Calu3 (cell line): ENCODE results near the gene ECSIT. TPM values are rescaled to one million over a fixed set of nuclear protein-coding genes. Genes with fewer than 3 reads are reported as not detected.

ENCODE experiments used
- BruUV-seq: library from RNA; stranded (reverse); fragments of 400-500 nt; replicated peaks from 2 replicates; lab custom pipeline; 2021; lab: Mats Ljungman, UMichigan
- CTCF ChIA-PET: fragments of 300-600 bp; sonication (Branson Sonifier 250); formaldehyde crosslinking; loops from one replicate; lab custom pipeline; 2022; ENCODE audit warnings: antibody characterized with exemption; lab: Charles Lee
- DNase-seq: peaks from one replicate; pipeline ENCODE4 v3.0.0; 2022
- H3K27ac Mint-ChIP-seq: one replicate; pipeline ENCODE4 v1.8.0; 2022; ENCODE audit warnings: mixed read lengths; ENCODE audit not compliant: unreplicated experiment
- H3K27me3 Mint-ChIP-seq: one replicate; pipeline ENCODE4 v1.8.0; 2022; ENCODE audit warnings: mixed read lengths; ENCODE audit not compliant: unreplicated experiment
- H3K36me3 Mint-ChIP-seq: one replicate; pipeline ENCODE4 v1.8.0; 2022; ENCODE audit warnings: mild to moderate bottlenecking, moderate library complexity, mixed read lengths; ENCODE audit not compliant: insufficient read depth, unreplicated experiment
- H3K4me1 Mint-ChIP-seq: one replicate; pipeline ENCODE4 v1.8.0; 2022; ENCODE audit warnings: mild to moderate bottlenecking, low read depth, mixed read lengths; ENCODE audit not compliant: unreplicated experiment
- H3K4me3 Mint-ChIP-seq: one replicate; pipeline ENCODE4 v1.8.0; 2022; ENCODE audit warnings: mild to moderate bottlenecking, low read depth, moderate library complexity, mixed read lengths; ENCODE audit not compliant: unreplicated experiment
- H3K9me3 Mint-ChIP-seq: one replicate; pipeline ENCODE4 v1.8.0; 2022; ENCODE audit warnings: low read depth, mixed read lengths; ENCODE audit not compliant: unreplicated experiment
- CTCF ChIP-seq: fragments of 200-600 bp; IDR thresholded peaks from one replicate; pipeline ENCODE4 v1.8.0; 2022; ENCODE audit warnings: antibody characterized with exemption; ENCODE audit not compliant: unreplicated experiment
- intact Hi-C: fragments of 100-400 bp; cut with micrococcal nuclease; formaldehyde crosslinking; loops from one replicate; pipeline ENCODE4 v1.10.0; 2022; ENCODE audit not compliant: unreplicated experiment
- total RNA-seq: library from RNA; stranded (reverse); gene quantifications from 2 replicates; pipeline ENCODE4 v1.2.3, GENCODE V29; 2022

ECSIT gene
- total RNA-seq, 1 experiment from 2014 or later, result 22.1 TPM

DNA sequence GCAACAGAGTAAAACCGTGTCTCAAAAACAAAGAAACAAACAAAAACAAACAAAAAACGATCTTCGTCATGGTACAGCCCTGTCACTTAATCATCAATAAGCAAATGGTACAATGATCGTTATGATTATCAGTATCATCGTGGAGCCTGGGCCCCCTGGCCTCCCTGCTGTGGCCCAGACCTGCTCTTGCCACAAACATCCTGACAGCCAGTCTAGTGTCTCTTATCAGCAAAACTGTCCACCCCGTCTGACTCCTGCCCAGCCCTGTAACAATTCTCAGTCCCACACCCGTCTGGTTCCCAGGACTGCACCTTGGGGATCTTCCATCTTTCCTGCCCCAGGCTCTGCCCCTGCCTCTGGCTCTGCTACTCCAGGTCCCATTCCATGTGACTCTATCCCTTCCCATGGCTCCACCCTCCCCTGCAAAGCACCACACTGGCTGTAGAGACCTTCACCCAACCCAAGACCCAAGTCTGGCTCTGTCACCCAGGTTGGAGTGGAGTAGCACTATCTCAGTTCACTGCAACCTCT lies 29.0 kb downstream of the ECSIT start:
- BruUV-seq, result no TSS peak
- intact Hi-C loops, result no loop called here
- CTCF ChIA-PET, result interaction anchor here (0.6 kb wide), 1 partner anchor 206 kb away, joined by 6 read pairs; no protein-coding TSS in a partner anchor

DNA sequence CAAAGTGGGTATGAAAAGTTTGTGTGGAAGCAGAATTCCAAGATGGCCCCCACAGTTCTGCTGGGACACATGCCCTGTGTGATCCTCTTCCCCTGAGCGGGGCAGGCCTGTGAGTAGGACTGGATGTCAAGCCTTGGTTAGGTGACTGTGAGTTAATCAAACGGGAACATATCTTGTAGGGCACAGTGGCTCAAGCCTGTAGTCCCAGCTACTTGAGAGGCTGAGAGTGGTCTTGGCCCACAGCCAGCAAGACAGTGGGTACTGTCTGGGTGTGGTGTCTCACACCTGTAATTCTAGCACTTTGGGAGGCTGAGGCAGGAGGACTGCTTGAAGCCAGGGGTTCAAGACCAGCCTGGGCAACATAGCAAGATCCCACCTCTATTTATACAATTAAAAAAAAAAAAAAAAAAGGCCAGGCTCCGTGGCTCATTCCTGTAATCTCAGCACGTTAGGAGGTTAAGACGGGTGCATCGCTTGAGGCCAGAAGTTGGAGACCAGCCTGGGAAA lies 29.7 kb downstream of the ECSIT start:
- no peaks in the 10 kb centered on the region for H3K27me3 Mint-ChIP-seq
- TF ChIP-seq CTCF, result no peak
- H3K4me3 Mint-ChIP-seq, result no peak overlapping the region
- no TSS peak for BruUV-seq
- H3K36me3 Mint-ChIP-seq, result peaks cover 5% of the 10 kb centered on the region
- CTCF ChIA-PET, result no interaction called here
- H3K4me1 Mint-ChIP-seq, result no peaks in the 10 kb centered on the region
- H3K9me3 Mint-ChIP-seq, result no peaks in the 10 kb centered on the region
- no peak overlapping the region for H3K27ac Mint-ChIP-seq
- intact Hi-C loops, result no loop called here
- no peak for DNase-seq

More for the DNA sequence above, 29.0 kb downstream of the ECSIT start:
- Mint-ChIP-seq H3K27ac (no peak overlapping the region), H3K4me1 (no peaks in the 10 kb centered on the region), H3K36me3 (peaks cover 11% of the 10 kb centered on the region), H3K9me3 (no peaks in the 10 kb centered on the region), H3K4me3 (no peak overlapping the region), H3K27me3 (no peaks in the 10 kb centered on the region)
- DNase-seq, result no peak
- no peak for TF ChIP-seq CTCF

DNA sequence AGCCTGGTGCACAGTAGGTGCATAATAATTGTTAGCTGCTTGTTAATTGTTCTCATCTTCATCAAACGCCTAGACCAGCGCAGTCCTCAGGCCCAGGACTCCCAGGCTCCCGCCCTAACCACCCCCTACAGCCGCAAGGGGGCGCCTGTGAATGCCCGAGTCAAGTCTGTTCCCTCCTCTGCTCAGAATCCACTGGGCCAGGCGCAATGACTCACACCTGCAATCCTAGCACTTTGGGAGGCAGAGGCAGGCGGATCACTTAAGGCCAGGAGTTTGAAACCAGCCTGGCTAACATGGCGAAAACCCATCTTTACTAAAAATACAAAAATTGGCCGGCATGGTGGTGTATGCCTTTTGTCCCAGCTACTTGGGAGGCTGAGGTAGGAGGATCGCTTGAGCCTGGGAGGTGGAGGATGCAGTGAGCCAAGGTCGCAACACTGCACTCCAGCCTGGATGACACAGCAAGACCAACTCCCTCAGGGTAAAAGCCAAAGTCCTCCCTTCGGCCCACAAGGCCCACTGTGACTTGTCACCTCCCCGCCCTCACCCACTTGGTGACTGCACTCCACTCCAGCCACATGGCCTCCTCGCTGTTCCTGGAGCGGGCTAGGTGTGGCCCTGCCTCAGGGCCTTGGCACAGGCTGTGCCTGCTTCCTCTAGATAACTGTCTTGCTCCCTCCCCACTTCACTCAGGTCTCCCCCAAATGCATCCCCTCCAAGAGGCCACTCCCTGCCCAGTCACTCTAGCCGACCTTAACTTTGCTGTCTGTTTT lies 32.4 kb downstream of the ECSIT start:
- H3K4me1 Mint-ChIP-seq, result no peaks in the 10 kb centered on the region
- no peaks in the 10 kb centered on the region for H3K9me3 Mint-ChIP-seq
- H3K27me3 Mint-ChIP-seq, result no peaks in the 10 kb centered on the region
- peak; percentile 59 for DNase-seq
- no TSS peak for BruUV-seq
- CTCF ChIA-PET, result no interaction called here
- H3K4me3 Mint-ChIP-seq, result no peak overlapping the region
- intact Hi-C loops, result no loop called here
- no peak overlapping the region for H3K27ac Mint-ChIP-seq
- TF ChIP-seq CTCF, result peak; percentile 36
- peaks cover 5% of the 10 kb centered on the region for H3K36me3 Mint-ChIP-seq

DNA sequence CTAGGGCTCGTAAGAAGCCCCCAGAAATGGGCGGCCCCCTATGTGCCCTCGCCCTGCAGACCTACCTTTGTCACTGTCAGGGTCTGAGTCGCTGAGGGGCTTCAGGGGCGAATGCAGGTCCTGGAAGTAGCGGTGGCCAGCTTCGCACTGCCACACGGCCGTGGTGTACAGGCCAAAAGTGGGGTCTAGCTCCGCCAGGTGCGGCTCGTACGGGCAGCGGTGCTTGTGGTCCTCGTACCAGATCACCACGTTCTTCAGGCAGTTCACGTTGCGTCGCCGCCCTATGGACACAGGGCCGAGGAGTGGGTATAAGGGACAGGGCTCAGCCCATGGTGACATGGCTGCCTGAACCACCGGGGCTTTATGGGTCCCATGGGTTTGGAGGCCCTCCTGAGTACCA lies 33.0 kb downstream of the ECSIT start:
- intact Hi-C loops, result no loop called here
- Mint-ChIP-seq H3K4me3 (no peak overlapping the region), H3K4me1 (peaks cover 4% of the 10 kb centered on the region), H3K27me3 (no peaks in the 10 kb centered on the region), H3K9me3 (no peaks in the 10 kb centered on the region), H3K27ac (no peak overlapping the region), H3K36me3 (peaks cover 8% of the 10 kb centered on the region)
- CTCF ChIA-PET, result no interaction called here
- DNase-seq, result no peak
- no TSS peak for BruUV-seq
- TF ChIP-seq CTCF, result no peak
